ENCODE results near the gene TIPRL. TPM values are rescaled to one million over a fixed set of nuclear protein-coding genes. Genes with fewer than 3 reads are reported as not detected.
"Not testable (repeated sequence)": the region's sequence is repeated elsewhere in the genome, so short reads cannot be mapped to it uniquely, and the experiment has no call there.

TIPRL gene
- total RNA-seq, 2 experiments from 2014 or later, result 51.1 to 54.2 TPM

- H3K27me3 Mint-ChIP-seq, result peaks cover 7% of the 10 kb centered on the region
- H3K36me3 Mint-ChIP-seq, result peaks cover 2% of the 10 kb centered on the region
- CTCF ChIA-PET, result interaction anchor here (0.8 to 6.0 kb wide), 3 partner anchors 11 to 58 kb away, joined by 3 to 46 read pairs (median 4); no protein-coding TSS in a partner anchor
- no peak for DNase-seq
- POLR2A ChIA-PET, result no interaction called here
- no peak overlapping the region for H3K27ac Mint-ChIP-seq
- no peak overlapping the region for H3K4me3 Mint-ChIP-seq
- H3K9me3 Mint-ChIP-seq, result no peaks in the 10 kb centered on the region
- intact Hi-C loops (cut with micrococcal nuclease), result no loop called here
- peaks cover 42% of the 10 kb centered on the region for H3K4me1 Mint-ChIP-seq (ENCODE audit: low read depth)
Measured at GRCh38 chr1:168141871-168142385, 36.8 kb upstream of the TIPRL start.

GRCh38 chr1:168145184-168146159 lies 33.3 kb upstream of the TIPRL start:
- Mint-ChIP-seq H3K27me3 (no peaks in the 10 kb centered on the region), H3K4me3 (no peak overlapping the region), H3K9me3 (no peaks in the 10 kb centered on the region), H3K36me3 (no peaks in the 10 kb centered on the region), H3K27ac (no peak overlapping the region), H3K4me1 (ENCODE audit: low read depth) (peaks cover 13% of the 10 kb centered on the region)
- peak; percentile 91 for DNase-seq
- intact Hi-C loops (cut with micrococcal nuclease), result loop anchor here (2.0 kb wide), 1 partner anchor 61 kb away; no protein-coding TSS in a partner anchor
- CTCF ChIA-PET, result interaction anchor here (0.6 to 6.0 kb wide), 19 partner anchors 9 to 197 kb away, joined by 3 to 46 read pairs (median 3); partner anchors contain the start of gene GPR161
- POLR2A ChIA-PET, result no interaction called here

GRCh38 chr1:168146160-168146539 lies 32.6 kb upstream of the TIPRL start:
- Mint-ChIP-seq H3K27me3 (no peaks in the 10 kb centered on the region), H3K4me1 (ENCODE audit: low read depth) (peaks cover 12% of the 10 kb centered on the region), H3K27ac (no peak overlapping the region), H3K9me3 (no peaks in the 10 kb centered on the region), H3K4me3 (no peak overlapping the region), H3K36me3 (no peaks in the 10 kb centered on the region)
- ChIA-PET POLR2A (interaction anchor here (0.5 kb wide), 1 partner anchor 43 kb away, joined by 3 read pairs; no protein-coding TSS in a partner anchor), CTCF (interaction anchor here (0.8 to 6.0 kb wide), 14 partner anchors 9 to 166 kb away, joined by 3 to 46 read pairs (median 4); partner anchors contain the start of gene GPR161)
- no peak for DNase-seq
- intact Hi-C loops (cut with micrococcal nuclease), result no loop called here

GRCh38 chr1:168146626-168147025 lies 32.1 kb upstream of the TIPRL start:
- Mint-ChIP-seq H3K27ac (no peak overlapping the region), H3K27me3 (no peaks in the 10 kb centered on the region), H3K9me3 (no peaks in the 10 kb centered on the region), H3K36me3 (no peaks in the 10 kb centered on the region), H3K4me1 (ENCODE audit: low read depth) (peaks cover 12% of the 10 kb centered on the region), H3K4me3 (no peak overlapping the region)
- intact Hi-C loops (cut with micrococcal nuclease), result no loop called here
- POLR2A ChIA-PET, result interaction anchor here (0.5 kb wide), 1 partner anchor 43 kb away, joined by 3 read pairs; no protein-coding TSS in a partner anchor
- no peak for DNase-seq
- CTCF ChIA-PET, result interaction anchor here (6.0 kb wide), 1 partner anchor 63 kb away, joined by 46 read pairs; no protein-coding TSS in a partner anchor

GRCh38 chr1:168148916-168149315 lies 29.8 kb upstream of the TIPRL start:
- Mint-ChIP-seq H3K27ac (no peak overlapping the region), H3K9me3 (no peaks in the 10 kb centered on the region), H3K27me3 (peaks cover under 1% of the 10 kb centered on the region), H3K36me3 (no peaks in the 10 kb centered on the region), H3K4me3 (no peak overlapping the region), H3K4me1 (ENCODE audit: low read depth) (peaks cover 12% of the 10 kb centered on the region)
- POLR2A ChIA-PET, result no interaction called here
- CTCF ChIA-PET, result interaction anchor here (0.5 kb wide), 1 partner anchor 1269 kb away, joined by 3 read pairs; no protein-coding TSS in a partner anchor
- intact Hi-C loops (cut with micrococcal nuclease), result no loop called here
- DNase-seq, result no peak

GRCh38 chr1:168150283-168150682 lies 28.5 kb upstream of the TIPRL start:
- intact Hi-C loops (cut with micrococcal nuclease), result no loop called here
- H3K27ac Mint-ChIP-seq, result no peak overlapping the region
- peaks cover 2% of the 10 kb centered on the region for H3K27me3 Mint-ChIP-seq
- no peaks in the 10 kb centered on the region for H3K9me3 Mint-ChIP-seq
- peaks cover 9% of the 10 kb centered on the region for H3K4me1 Mint-ChIP-seq (ENCODE audit: low read depth)
- no peak overlapping the region for H3K4me3 Mint-ChIP-seq
- ChIA-PET POLR2A (no interaction called here), CTCF (no interaction called here)
- no peaks in the 10 kb centered on the region for H3K36me3 Mint-ChIP-seq
- no peak for DNase-seq

GRCh38 chr1:168151935-168152334 lies 26.8 kb upstream of the TIPRL start:
- H3K36me3 Mint-ChIP-seq, result no peaks in the 10 kb centered on the region
- no peak overlapping the region for H3K4me3 Mint-ChIP-seq
- peaks cover 2% of the 10 kb centered on the region for H3K9me3 Mint-ChIP-seq

GRCh38 chr1:168154707-168155106 lies 24.1 kb upstream of the TIPRL start:
- DNase-seq; POLR2A ChIA-PET; CTCF ChIA-PET; H3K27ac Mint-ChIP-seq; intact Hi-C loops (cut with micrococcal nuclease); H3K4me1 Mint-ChIP-seq (ENCODE audit: low read depth); H3K36me3 Mint-ChIP-seq; H3K4me3 Mint-ChIP-seq: not testable (repeated sequence)
- peaks cover 10% of the 10 kb centered on the region for H3K27me3 Mint-ChIP-seq
- H3K9me3 Mint-ChIP-seq, result peaks cover 22% of the 10 kb centered on the region

More at GRCh38 chr1:168151935-168152334, 26.8 kb upstream of the TIPRL start:
- intact Hi-C loops (cut with micrococcal nuclease), result no loop called here
- Mint-ChIP-seq H3K27me3 (peaks cover 6% of the 10 kb centered on the region), H3K27ac (no peak overlapping the region), H3K4me1 (ENCODE audit: low read depth) (peaks cover 3% of the 10 kb centered on the region)
- CTCF ChIA-PET, result no interaction called here
- no peak for DNase-seq
- POLR2A ChIA-PET, result no interaction called here

- Mint-ChIP-seq H3K4me1 (ENCODE audit: low read depth) (no peaks in the 10 kb centered on the region), H3K27me3 (peaks cover 13% of the 10 kb centered on the region), H3K27ac (no peak overlapping the region), H3K36me3 (peaks cover 12% of the 10 kb centered on the region), H3K9me3 (peaks cover 32% of the 10 kb centered on the region), H3K4me3 (no peak overlapping the region)
- CTCF ChIA-PET, result no interaction called here
- intact Hi-C loops (cut with micrococcal nuclease), result no loop called here
- POLR2A ChIA-PET, result no interaction called here
- no peak for DNase-seq
Measured at GRCh38 chr1:168155910-168156309, 22.9 kb upstream of the TIPRL start.

GRCh38 chr1:168157638-168158037 lies 21.1 kb upstream of the TIPRL start:
- intact Hi-C loops (cut with micrococcal nuclease), result no loop called here
- ChIA-PET CTCF (no interaction called here), POLR2A (no interaction called here)
- no peak overlapping the region for H3K27ac Mint-ChIP-seq
- peaks cover 18% of the 10 kb centered on the region for H3K27me3 Mint-ChIP-seq
- no peak overlapping the region for H3K4me3 Mint-ChIP-seq
- no peaks in the 10 kb centered on the region for H3K4me1 Mint-ChIP-seq (ENCODE audit: low read depth)
- peaks cover 12% of the 10 kb centered on the region for H3K36me3 Mint-ChIP-seq
- peaks cover 36% of the 10 kb centered on the region for H3K9me3 Mint-ChIP-seq
- no peak for DNase-seq

- H3K4me1 Mint-ChIP-seq (ENCODE audit: low read depth), result no peaks in the 10 kb centered on the region
- no peak overlapping the region for H3K27ac Mint-ChIP-seq
- POLR2A ChIA-PET, result no interaction called here
- CTCF ChIA-PET, result interaction anchor here (0.5 to 1.3 kb wide), 3 partner anchors 14 to 620 kb away, joined by 3 to 4 read pairs (median 4); no protein-coding TSS in a partner anchor
- no peak overlapping the region for H3K4me3 Mint-ChIP-seq
- H3K36me3 Mint-ChIP-seq, result peaks cover 12% of the 10 kb centered on the region
- intact Hi-C loops (cut with micrococcal nuclease), result no loop called here
- peaks cover 36% of the 10 kb centered on the region for H3K9me3 Mint-ChIP-seq
- H3K27me3 Mint-ChIP-seq, result peaks cover 18% of the 10 kb centered on the region
- DNase-seq, result no peak
Measured at GRCh38 chr1:168159251-168159650, 19.5 kb upstream of the TIPRL start.

- peaks cover 12% of the 10 kb centered on the region for H3K36me3 Mint-ChIP-seq
- no peak for DNase-seq
- H3K9me3 Mint-ChIP-seq, result peaks cover 36% of the 10 kb centered on the region
- no peak overlapping the region for H3K27ac Mint-ChIP-seq
- ChIA-PET CTCF (interaction anchor here (0.6 to 1.4 kb wide), 4 partner anchors 14 to 119 kb away, joined by 3 to 5 read pairs (median 4); no protein-coding TSS in a partner anchor), POLR2A (no interaction called here)
- intact Hi-C loops (cut with micrococcal nuclease), result no loop called here
- H3K4me3 Mint-ChIP-seq, result no peak overlapping the region
- H3K27me3 Mint-ChIP-seq, result peaks cover 18% of the 10 kb centered on the region
- H3K4me1 Mint-ChIP-seq (ENCODE audit: low read depth), result no peaks in the 10 kb centered on the region
Measured at GRCh38 chr1:168159979-168160378, 18.8 kb upstream of the TIPRL start.
